ENCODE data around the gene PARD3. TPM values are rescaled to one million over a fixed set of nuclear protein-coding genes. Genes with fewer than 3 reads are reported as not detected.
A peak's percentile ranks its signal among the peaks of the same experiment; 100 is the strongest.

Gene PARD3
- total RNA-seq, 1 donor from 2014 or later, result 26.0 TPM

GRCh38 chr10:34780818-34781380 is 34.2 kb downstream of the PARD3 start:
- no peak for DNase-seq (ENCODE audit: low spot score)
- TF ChIP-seq CTCF (IDR thresholded peaks at IDR 0.05), result no peak
- Mint-ChIP-seq H3K4me3 (ENCODE audit: unreplicated experiment) (peak overlapping the region; percentile 35), H3K4me1 (ENCODE audit: low read depth) (peaks cover 43% of the 10 kb centered on the region), H3K36me3 (ENCODE audit: low read depth) (no peaks in the 10 kb centered on the region), H3K9me3 (ENCODE audit: low read depth) (no peaks in the 10 kb centered on the region), H3K27ac (ENCODE audit: unreplicated experiment) (peak overlapping the region; percentile 81), H3K27me3 (ENCODE audit: low read depth) (no peaks in the 10 kb centered on the region)

- Mint-ChIP-seq H3K9me3 (ENCODE audit: low read depth) (no peaks in the 10 kb centered on the region), H3K27ac (ENCODE audit: unreplicated experiment) (no peak overlapping the region), H3K27me3 (ENCODE audit: low read depth) (no peaks in the 10 kb centered on the region), H3K36me3 (ENCODE audit: low read depth) (no peaks in the 10 kb centered on the region), H3K4me1 (ENCODE audit: low read depth) (peaks cover 45% of the 10 kb centered on the region), H3K4me3 (ENCODE audit: unreplicated experiment) (no peak overlapping the region)
- no peak for TF ChIP-seq CTCF (IDR thresholded peaks at IDR 0.05)
- DNase-seq (ENCODE audit: low spot score), result no peak
Observed at GRCh38 chr10:34778237-34778636, 36.9 kb downstream of the PARD3 start.

GRCh38 chr10:34776090-34776690 is 38.9 kb downstream of the PARD3 start:
- Mint-ChIP-seq H3K36me3 (ENCODE audit: low read depth) (no peaks in the 10 kb centered on the region), H3K9me3 (ENCODE audit: low read depth) (no peaks in the 10 kb centered on the region), H3K4me3 (ENCODE audit: unreplicated experiment) (no peak overlapping the region), H3K27ac (ENCODE audit: unreplicated experiment) (peak overlapping the region; percentile 41), H3K27me3 (ENCODE audit: low read depth) (no peaks in the 10 kb centered on the region), H3K4me1 (ENCODE audit: low read depth) (peaks cover 32% of the 10 kb centered on the region)
- no peak for TF ChIP-seq CTCF (IDR thresholded peaks at IDR 0.05)
- DNase-seq (ENCODE audit: low spot score), result no peak

GRCh38 chr10:34775044-34775637 is 40.0 kb downstream of the PARD3 start:
- H3K27ac Mint-ChIP-seq (ENCODE audit: unreplicated experiment), result no peak overlapping the region
- no peak for TF ChIP-seq CTCF (IDR thresholded peaks at IDR 0.05)
- no peaks in the 10 kb centered on the region for H3K9me3 Mint-ChIP-seq (ENCODE audit: low read depth)
- H3K4me1 Mint-ChIP-seq (ENCODE audit: low read depth), result peaks cover 24% of the 10 kb centered on the region
- no peaks in the 10 kb centered on the region for H3K36me3 Mint-ChIP-seq (ENCODE audit: low read depth)
- DNase-seq (ENCODE audit: low spot score), result no peak
- no peak overlapping the region for H3K4me3 Mint-ChIP-seq (ENCODE audit: unreplicated experiment)
- H3K27me3 Mint-ChIP-seq (ENCODE audit: low read depth), result no peaks in the 10 kb centered on the region

- no peak overlapping the region for H3K27ac Mint-ChIP-seq (ENCODE audit: unreplicated experiment)
- no peaks in the 10 kb centered on the region for H3K27me3 Mint-ChIP-seq (ENCODE audit: low read depth)
- H3K36me3 Mint-ChIP-seq (ENCODE audit: low read depth), result no peaks in the 10 kb centered on the region
- H3K4me3 Mint-ChIP-seq (ENCODE audit: unreplicated experiment), result no peak overlapping the region
- H3K9me3 Mint-ChIP-seq (ENCODE audit: low read depth), result no peaks in the 10 kb centered on the region
- DNase-seq (ENCODE audit: low spot score), result no peak
- H3K4me1 Mint-ChIP-seq (ENCODE audit: low read depth), result peaks cover 22% of the 10 kb centered on the region
- TF ChIP-seq CTCF (IDR thresholded peaks at IDR 0.05), result no peak
Observed at GRCh38 chr10:34773636-34774630, 41.2 kb downstream of the PARD3 start.

Data from chondrocyte (in vitro differentiated cells).